ENCODE results near the gene ZNF275.

DNA sequence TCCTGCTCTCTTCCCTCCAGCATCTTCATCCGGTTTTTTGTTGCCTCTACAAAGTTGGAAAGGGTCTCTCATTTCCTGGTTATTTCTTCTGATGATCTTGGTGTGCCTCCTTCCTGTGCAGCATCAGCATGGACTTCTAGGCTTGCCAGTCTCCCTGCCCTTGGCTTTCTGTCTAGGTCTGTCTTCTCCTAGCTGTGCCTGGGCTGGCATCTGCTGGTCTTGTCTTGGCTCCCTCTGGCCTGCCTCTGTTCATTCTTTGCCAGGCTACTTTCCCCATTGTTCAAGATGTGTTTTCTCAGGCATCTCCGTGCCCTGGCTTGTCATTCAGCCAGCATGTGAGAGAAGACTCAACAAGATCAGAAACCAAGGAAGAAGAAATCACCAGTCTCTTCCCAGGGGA lies 9.7 kb downstream of the ZNF275 start:
- TF ChIP-seq, protein P1, sequence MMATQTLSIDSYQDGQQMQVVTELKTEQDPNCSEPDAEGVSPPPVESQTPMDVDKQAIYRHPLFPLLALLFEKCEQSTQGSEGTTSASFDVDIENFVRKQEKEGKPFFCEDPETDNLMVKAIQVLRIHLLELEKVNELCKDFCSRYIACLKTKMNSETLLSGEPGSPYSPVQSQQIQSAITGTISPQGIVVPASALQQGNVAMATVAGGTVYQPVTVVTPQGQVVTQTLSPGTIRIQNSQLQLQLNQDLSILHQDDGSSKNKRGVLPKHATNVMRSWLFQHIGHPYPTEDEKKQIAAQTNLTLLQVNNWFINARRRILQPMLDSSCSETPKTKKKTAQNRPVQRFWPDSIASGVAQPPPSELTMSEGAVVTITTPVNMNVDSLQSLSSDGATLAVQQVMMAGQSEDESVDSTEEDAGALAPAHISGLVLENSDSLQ (IDR thresholded peaks at IDR 0.05): no peak
- TF ChIP-seq FOXA1 (IDR thresholded peaks at IDR 0.05) (no peak), SP1 (IDR thresholded peaks at IDR 0.05) (no peak), ARNT (IDR thresholded peaks at IDR 0.05) (no peak)

All from HEK293T (cell line).